Keratinocyte (primary cell): ENCODE results near the gene FAM228A. TPM values are rescaled to one million over a fixed set of nuclear protein-coding genes. Genes with fewer than 3 reads are reported as not detected.

Source experiments
- DNase-seq: peaks from one replicate; pipeline ENCODE4 v3.0.0-alpha.2; 2011; ENCODE audit warnings: low read depth, missing footprints, low spot score
- FAIRE-seq: peaks from 2 replicates; lab custom pipeline; 2011; peaks lifted over from hg19 to GRCh38; lab: Jason Lieb, UNC
- H2AFZ ChIP-seq: 2 replicates; pipeline ENCODE4 v1.6.0; 2012; ENCODE audit warnings: low read length, control low read depth, inconsistent platforms; ENCODE audit not compliant: control insufficient read depth
- H3K27ac ChIP-seq: 2 replicates; pipeline ENCODE4 v1.5.1; 2011; ENCODE audit warnings: low read length; ENCODE audit not compliant: control insufficient read depth, insufficient read depth
- H3K27me3 ChIP-seq: 3 replicates; pipeline ENCODE4 v1.6.0; 2011; ENCODE audit warnings: low read length; ENCODE audit not compliant: control insufficient read depth, insufficient read depth; ENCODE audit errors: extremely low read depth
- H3K36me3 ChIP-seq, 2 experiments: 2 replicates in 1 of 2; 3 replicates in 1 of 2; pipeline ENCODE4 v1.5.1; 2011; ENCODE audit warnings: low read length in 2 of 2, mild to moderate bottlenecking in 1 of 2; ENCODE audit not compliant: control insufficient read depth in 2 of 2, insufficient read depth in 2 of 2; ENCODE audit errors: extremely low read depth in 1 of 2
- H3K4me1 ChIP-seq: 3 replicates; pipeline ENCODE4 v1.5.1; 2011; ENCODE audit warnings: low read length; ENCODE audit not compliant: control insufficient read depth, insufficient read depth; ENCODE audit errors: extremely low read depth
- H3K4me2 ChIP-seq: 3 replicates; pipeline ENCODE4 v1.6.0; 2011; ENCODE audit warnings: low read depth, low read length; ENCODE audit not compliant: control insufficient read depth, insufficient read depth; ENCODE audit errors: extremely low read depth
- H3K4me3 ChIP-seq, 3 experiments: fragments of 200-600 bp in 1 of 3; sonication (generic) in 1 of 3; 2 replicates in 2 of 3; 3 replicates in 1 of 3; pipeline ENCODE4 v1.5.1; 2011 to 2016; ENCODE audit warnings: low read length in 3 of 3, mild to moderate bottlenecking in 3 of 3, control low read depth in 2 of 3, inconsistent platforms in 1 of 3, low read depth in 1 of 3, mixed read lengths in 1 of 3, mixed run types in 1 of 3, moderate library complexity in 1 of 3; ENCODE audit not compliant: control insufficient read depth in 2 of 3, insufficient read depth in 2 of 3; ENCODE audit errors: extremely low read depth in 1 of 3
- H3K79me2 ChIP-seq: 2 replicates; pipeline ENCODE4 v1.6.0; 2012; ENCODE audit warnings: low read length; ENCODE audit not compliant: control insufficient read depth, insufficient read depth
- H3K9ac ChIP-seq: 3 replicates; pipeline ENCODE4 v1.6.0; 2011; ENCODE audit warnings: low read length; ENCODE audit not compliant: control insufficient read depth, insufficient read depth; ENCODE audit errors: extremely low read depth
- H3K9me1 ChIP-seq: 3 replicates; pipeline ENCODE4 v1.6.0; 2011; ENCODE audit warnings: low read length; ENCODE audit not compliant: control insufficient read depth, insufficient read depth; ENCODE audit errors: extremely low read depth
- H3K9me3 ChIP-seq: 2 replicates; pipeline ENCODE4 v1.5.1; 2012; ENCODE audit warnings: low read depth, low read length; ENCODE audit not compliant: control insufficient read depth
- H4K20me1 ChIP-seq: 3 replicates; pipeline ENCODE4 v1.6.0; 2011; ENCODE audit warnings: low read length; ENCODE audit not compliant: control insufficient read depth, insufficient read depth; ENCODE audit errors: extremely low read depth
- EZH2 ChIP-seq: IDR thresholded peaks from one replicate; pipeline ENCODE4 v1.6.1; 2012; ENCODE audit warnings: inconsistent platforms, mild to moderate bottlenecking, low read length, moderate library complexity
- dilution Hi-C: fragments of 300-500 bp; cut with MboI; formaldehyde crosslinking; loops from one replicate; pipeline ENCODE4 v1.7.0; 2020; ENCODE audit warnings: low sequenced_read_pairs; ENCODE audit not compliant: extremely low pct_ligation_motif_present
- polyA plus RNA-seq, 5 experiments: library from polyadenylated mRNA; depleted of rRNA in 3 of 5; stranded (reverse) in 3 of 5; stranded (forward) in 1 of 5; unstranded in 1 of 5; fragments of >200 nt; gene quantifications; 1 replicate in 1 of 5; 2 replicates in 3 of 5; 3 replicates in 1 of 5; pipeline versions ENCODE4 v1.2.1 to v1.2.3, GENCODE V29; 2011 to 2012; ENCODE audit warnings: missing spikeins in 2 of 5, low read depth in 1 of 5, low replicate concordance in 1 of 5
- TF ChIP-seq, protein P1 (sequence below), 3 experiments: IDR thresholded peaks in 1 of 3; conservative IDR thresholded peaks in 1 of 3; optimal IDR thresholded peaks in 1 of 3; 2 replicates in 2 of 3; 3 replicates in 1 of 3; pipeline versions ENCODE3 to v1.5.1; 2011; ENCODE audit warnings: low read length in 3 of 3, mild to moderate bottlenecking in 3 of 3, moderate library complexity in 2 of 3, control low read depth in 1 of 3, inconsistent platforms in 1 of 3; ENCODE audit not compliant: insufficient read depth in 2 of 3; ENCODE audit errors: extremely low read depth in 1 of 3

Gene FAM228A
- polyA plus RNA-seq, 1 donor (not counting 4 experiments of a cell fraction or from before 2014, with no cell fraction given): not detected

DNA sequence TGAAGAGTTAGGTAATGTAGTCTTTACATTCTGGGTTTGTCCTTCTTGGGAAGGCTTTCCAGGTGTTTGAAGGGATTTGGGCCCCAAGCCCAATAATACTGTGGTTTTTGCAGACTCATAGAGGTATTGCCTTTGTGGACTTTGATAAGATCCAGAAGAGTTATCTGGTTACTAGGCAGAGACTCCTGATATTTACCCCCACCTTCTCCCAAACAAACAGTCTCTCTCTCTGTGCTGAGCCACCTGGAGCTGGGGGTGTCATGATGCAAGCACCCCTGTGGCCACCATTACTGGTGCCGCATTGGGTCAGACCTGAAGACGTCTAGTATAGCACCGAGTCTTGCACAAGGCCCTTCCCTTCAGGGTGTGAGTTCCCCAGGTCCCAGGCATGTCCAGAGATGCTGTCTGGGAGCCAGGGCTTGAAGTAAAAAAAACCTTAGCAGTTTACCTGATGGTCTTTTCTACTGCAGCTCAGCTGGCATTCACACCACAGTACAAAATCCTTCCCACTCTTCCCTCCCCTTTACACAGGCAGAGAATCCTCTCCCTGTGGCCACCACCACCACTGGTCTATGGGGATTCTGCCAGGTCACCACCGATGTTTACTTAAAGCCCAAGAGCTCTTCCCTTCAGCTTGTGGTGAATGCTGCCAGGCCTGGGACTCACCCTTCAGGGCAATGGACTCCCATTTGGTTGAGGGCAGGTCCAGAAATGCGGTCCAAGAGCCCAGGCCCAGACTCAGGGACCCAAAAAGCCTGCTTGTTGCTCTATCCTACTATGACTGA, 22.2 kb upstream of the FAM228A start:
- Histone ChIP-seq H3K4me1 (no peaks in the 10 kb centered on the region), H4K20me1 (no peaks in the 10 kb centered on the region), H3K79me2 (no peaks in the 10 kb centered on the region), H3K4me2 (no peak overlapping the region), H3K27me3 (no peaks in the 10 kb centered on the region), H3K9ac (no peak overlapping the region), H3K27ac (no peak overlapping the region), H2AFZ (no peak overlapping the region), H3K36me3 (no peaks in the 10 kb centered on the region), H3K4me3 (no peak overlapping the region), H3K9me1 (no peaks in the 10 kb centered on the region), H3K9me3 (no peaks in the 10 kb centered on the region)
- DNase-seq: no peak
- dilution Hi-C loops: no loop called here
- TF ChIP-seq, protein P1, sequence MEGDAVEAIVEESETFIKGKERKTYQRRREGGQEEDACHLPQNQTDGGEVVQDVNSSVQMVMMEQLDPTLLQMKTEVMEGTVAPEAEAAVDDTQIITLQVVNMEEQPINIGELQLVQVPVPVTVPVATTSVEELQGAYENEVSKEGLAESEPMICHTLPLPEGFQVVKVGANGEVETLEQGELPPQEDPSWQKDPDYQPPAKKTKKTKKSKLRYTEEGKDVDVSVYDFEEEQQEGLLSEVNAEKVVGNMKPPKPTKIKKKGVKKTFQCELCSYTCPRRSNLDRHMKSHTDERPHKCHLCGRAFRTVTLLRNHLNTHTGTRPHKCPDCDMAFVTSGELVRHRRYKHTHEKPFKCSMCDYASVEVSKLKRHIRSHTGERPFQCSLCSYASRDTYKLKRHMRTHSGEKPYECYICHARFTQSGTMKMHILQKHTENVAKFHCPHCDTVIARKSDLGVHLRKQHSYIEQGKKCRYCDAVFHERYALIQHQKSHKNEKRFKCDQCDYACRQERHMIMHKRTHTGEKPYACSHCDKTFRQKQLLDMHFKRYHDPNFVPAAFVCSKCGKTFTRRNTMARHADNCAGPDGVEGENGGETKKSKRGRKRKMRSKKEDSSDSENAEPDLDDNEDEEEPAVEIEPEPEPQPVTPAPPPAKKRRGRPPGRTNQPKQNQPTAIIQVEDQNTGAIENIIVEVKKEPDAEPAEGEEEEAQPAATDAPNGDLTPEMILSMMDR (optimal IDR thresholded peaks at IDR 0.05 in 1 of 3, IDR thresholded peaks at IDR 0.05 in 1 of 3, conservative IDR thresholded peaks at IDR 0.05 in 1 of 3; ENCODE audit: extremely low read depth in 1 of 3, insufficient read depth in 2 of 3, low read length in 3 of 3): no peak
- no peak for TF ChIP-seq EZH2
- FAIRE-seq: no peak

DNA sequence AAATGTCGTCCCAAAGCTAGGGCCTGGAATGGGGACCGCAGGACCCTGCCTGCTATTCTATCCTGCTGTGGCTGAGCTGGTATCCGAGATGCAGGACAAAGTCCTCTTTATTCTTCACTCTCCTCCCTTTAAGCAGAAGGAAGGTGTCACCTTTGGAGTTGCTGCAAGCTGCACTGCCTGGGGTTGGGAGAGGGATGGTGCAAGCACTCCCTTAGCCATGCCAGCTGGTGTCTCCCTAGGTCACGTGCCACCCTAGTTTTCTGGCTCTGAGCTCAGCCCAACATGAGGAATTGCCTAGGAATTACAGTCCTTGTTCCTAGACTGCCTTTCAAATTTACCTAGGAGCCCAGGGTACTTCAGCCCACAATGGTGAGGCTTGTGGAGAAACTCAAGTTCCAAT, 21.4 kb upstream of the FAM228A start:
- H3K9me1 ChIP-seq: no peaks in the 10 kb centered on the region
- H3K27ac ChIP-seq: no peak overlapping the region
- H3K4me3 ChIP-seq: no peak overlapping the region
- H3K79me2 ChIP-seq: no peaks in the 10 kb centered on the region
- no peak overlapping the region for H2AFZ ChIP-seq
- H3K4me2 ChIP-seq: no peak overlapping the region
- dilution Hi-C loops: no loop called here
- H3K27me3 ChIP-seq: no peaks in the 10 kb centered on the region
- no peak overlapping the region for H3K9ac ChIP-seq
- no peaks in the 10 kb centered on the region for H3K9me3 ChIP-seq
- no peaks in the 10 kb centered on the region for H3K36me3 ChIP-seq
- no peak for TF ChIP-seq EZH2
- TF ChIP-seq, protein P1 (optimal IDR thresholded peaks at IDR 0.05 in 1 of 3, IDR thresholded peaks at IDR 0.05 in 1 of 3, conservative IDR thresholded peaks at IDR 0.05 in 1 of 3; ENCODE audit: extremely low read depth in 1 of 3, insufficient read depth in 2 of 3, low read length in 3 of 3): no peak
- DNase-seq (no peak), FAIRE-seq (no peak)
- H3K4me1 ChIP-seq: no peaks in the 10 kb centered on the region
- H4K20me1 ChIP-seq: no peaks in the 10 kb centered on the region
